Ovary (tissue), 3 donors: ENCODE results near the gene ACTL10.

Experiments used
- CTCF ChIP-seq, 3 donors: fragments of 450-650 bp in 2 of 3; fragments of 200-600 bp in 1 of 3; IDR thresholded peaks; one replicate each; pipeline versions ENCODE4 v1.5.1 to v1.8.0; 2016 to 2022; ENCODE audit warnings: antibody characterized with exemption in 3 of 3, mild to moderate bottlenecking in 1 of 3
- POLR2A ChIP-seq: fragments of 450-650 bp; IDR thresholded peaks from one replicate; pipeline ENCODE4 v1.6.1; 2017; ENCODE audit warnings: antibody characterized with exemption, mild to moderate bottlenecking, moderate library complexity
- donor health status: DM: no; HTN: no; CAD: no.

DNA sequence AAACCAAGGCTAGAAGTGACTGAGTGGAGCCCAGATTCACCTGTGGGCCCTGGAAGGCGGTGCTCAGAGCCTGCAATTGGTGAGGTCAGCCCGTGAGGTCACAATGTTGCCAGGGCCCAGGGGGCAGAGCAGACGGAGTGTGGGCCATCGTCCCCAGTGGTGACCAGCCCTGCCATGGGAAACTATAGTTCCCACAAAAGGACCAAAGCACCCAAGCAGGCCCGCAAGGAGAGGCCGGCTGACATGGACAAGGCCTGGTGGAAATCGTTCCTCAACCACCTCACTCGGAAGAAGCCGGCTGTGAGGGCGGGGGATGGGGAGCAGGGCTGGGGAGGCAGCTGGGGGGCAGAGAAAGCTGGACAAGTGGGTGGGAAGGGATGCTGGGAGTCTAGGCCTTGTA lies 4.6 kb upstream of the ACTL10 start, which contains the start of gene C20orf144:
- TF ChIP-seq CTCF (IDR thresholded peaks at IDR 0.05), result no peak
- no peak for TF ChIP-seq POLR2A
